Parathyroid adenoma (tissue), 2 donors: ENCODE data around the gene TP53.
A peak's percentile ranks its signal among the peaks of the same experiment; 100 is the strongest.

ENCODE experiments used
- H2AFZ ChIP-seq: fragments of 300-600 bp; sonication (generic); one replicate; pipeline ENCODE4 v1.7.0; 2017; ENCODE audit warnings: antibody characterized with exemption, mild to moderate bottlenecking
- H3K27ac ChIP-seq: fragments of 300-600 bp; sonication (generic); one replicate; pipeline ENCODE4 v1.7.0; 2017
- H3K27me3 ChIP-seq: fragments of 300-600 bp; sonication (generic); one replicate; pipeline ENCODE4 v1.7.0; 2017; ENCODE audit warnings: low read length; ENCODE audit not compliant: control insufficient read depth, insufficient read depth
- H3K36me3 ChIP-seq: fragments of 300-600 bp; sonication (generic); one replicate; pipeline ENCODE4 v1.7.0; 2017; ENCODE audit warnings: low read length; ENCODE audit not compliant: control insufficient read depth, insufficient read depth
- H3K4me1 ChIP-seq: fragments of 300-600 bp; sonication (generic); one replicate; pipeline ENCODE4 v1.7.0; 2017; ENCODE audit warnings: control low read depth
- H3K4me2 ChIP-seq: fragments of 300-600 bp; sonication (generic); one replicate; pipeline ENCODE4 v1.7.0; 2017; ENCODE audit warnings: low read length
- H3K4me3 ChIP-seq: fragments of 300-600 bp; sonication (generic); one replicate; pipeline ENCODE4 v1.7.0; 2017; ENCODE audit warnings: low read depth, low read length
- H3K79me2 ChIP-seq: fragments of 300-600 bp; sonication (generic); one replicate; pipeline ENCODE4 v1.7.0; 2017; ENCODE audit warnings: control low read depth
- H3K9ac ChIP-seq: fragments of 300-600 bp; sonication (generic); one replicate; pipeline ENCODE4 v1.7.0; 2017; ENCODE audit warnings: mild to moderate bottlenecking
- H3K9me3 ChIP-seq: fragments of 300-600 bp; sonication (generic); one replicate; pipeline ENCODE4 v1.7.0; 2017; ENCODE audit warnings: low read length; ENCODE audit not compliant: control insufficient read depth
- TF ChIP-seq, protein P1 (sequence below): fragments of 300-600 bp; sonication (generic); IDR thresholded peaks from one replicate; pipeline ENCODE4 v1.7.0; 2017; ENCODE audit warnings: antibody characterized with exemption, mild to moderate bottlenecking
- donor health status: primary hyperparathyroidism.

Gene TP53

DNA sequence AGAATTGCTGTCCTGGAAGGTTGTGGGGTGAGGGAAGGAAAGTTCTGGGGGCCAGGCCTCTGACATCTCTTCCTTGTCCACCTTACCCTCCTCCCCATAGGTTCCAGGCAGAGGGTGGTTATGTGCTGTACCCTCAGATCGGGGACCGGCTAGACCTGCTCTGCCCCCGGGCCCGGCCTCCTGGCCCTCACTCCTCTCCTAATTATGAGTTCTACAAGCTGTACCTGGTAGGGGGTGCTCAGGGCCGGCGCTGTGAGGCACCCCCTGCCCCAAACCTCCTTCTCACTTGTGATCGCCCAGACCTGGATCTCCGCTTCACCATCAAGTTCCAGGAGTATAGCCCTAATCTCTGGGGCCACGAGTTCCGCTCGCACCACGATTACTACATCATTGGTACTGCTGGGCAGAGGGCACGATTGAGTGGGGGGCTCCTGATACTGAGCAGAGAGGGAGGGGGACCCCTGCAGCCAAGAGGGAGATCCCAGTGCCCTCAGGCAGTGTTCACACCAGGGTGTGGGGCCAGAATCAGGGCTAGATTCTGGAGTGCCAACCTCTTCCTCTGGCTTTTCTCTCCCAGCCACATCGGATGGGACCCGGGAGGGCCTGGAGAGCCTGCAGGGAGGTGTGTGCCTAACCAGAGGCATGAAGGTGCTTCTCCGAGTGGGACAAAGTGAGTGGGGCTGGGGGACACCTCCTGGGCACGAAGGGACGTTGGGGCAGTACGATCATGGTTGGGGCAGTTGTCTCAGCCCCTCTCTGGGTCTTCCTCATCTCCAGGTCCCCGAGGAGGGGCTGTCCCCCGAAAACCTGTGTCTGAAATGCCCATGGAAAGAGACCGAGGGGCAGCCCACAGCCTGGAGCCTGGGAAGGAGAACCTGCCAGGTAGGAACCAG, 20.8 kb upstream of the TP53 start:
- H3K4me3 ChIP-seq: no peak overlapping the region
- H3K9ac ChIP-seq: no peak overlapping the region
- no peaks in the 10 kb centered on the region for H3K27me3 ChIP-seq
- H3K27ac ChIP-seq: no peak overlapping the region
- TF ChIP-seq, protein P1, sequence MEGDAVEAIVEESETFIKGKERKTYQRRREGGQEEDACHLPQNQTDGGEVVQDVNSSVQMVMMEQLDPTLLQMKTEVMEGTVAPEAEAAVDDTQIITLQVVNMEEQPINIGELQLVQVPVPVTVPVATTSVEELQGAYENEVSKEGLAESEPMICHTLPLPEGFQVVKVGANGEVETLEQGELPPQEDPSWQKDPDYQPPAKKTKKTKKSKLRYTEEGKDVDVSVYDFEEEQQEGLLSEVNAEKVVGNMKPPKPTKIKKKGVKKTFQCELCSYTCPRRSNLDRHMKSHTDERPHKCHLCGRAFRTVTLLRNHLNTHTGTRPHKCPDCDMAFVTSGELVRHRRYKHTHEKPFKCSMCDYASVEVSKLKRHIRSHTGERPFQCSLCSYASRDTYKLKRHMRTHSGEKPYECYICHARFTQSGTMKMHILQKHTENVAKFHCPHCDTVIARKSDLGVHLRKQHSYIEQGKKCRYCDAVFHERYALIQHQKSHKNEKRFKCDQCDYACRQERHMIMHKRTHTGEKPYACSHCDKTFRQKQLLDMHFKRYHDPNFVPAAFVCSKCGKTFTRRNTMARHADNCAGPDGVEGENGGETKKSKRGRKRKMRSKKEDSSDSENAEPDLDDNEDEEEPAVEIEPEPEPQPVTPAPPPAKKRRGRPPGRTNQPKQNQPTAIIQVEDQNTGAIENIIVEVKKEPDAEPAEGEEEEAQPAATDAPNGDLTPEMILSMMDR: no peak
- no peaks in the 10 kb centered on the region for H3K9me3 ChIP-seq
- H2AFZ ChIP-seq: no peak overlapping the region
- no peaks in the 10 kb centered on the region for H3K4me1 ChIP-seq
- no peaks in the 10 kb centered on the region for H3K79me2 ChIP-seq
- no peak overlapping the region for H3K4me2 ChIP-seq
- H3K36me3 ChIP-seq: no peaks in the 10 kb centered on the region

DNA sequence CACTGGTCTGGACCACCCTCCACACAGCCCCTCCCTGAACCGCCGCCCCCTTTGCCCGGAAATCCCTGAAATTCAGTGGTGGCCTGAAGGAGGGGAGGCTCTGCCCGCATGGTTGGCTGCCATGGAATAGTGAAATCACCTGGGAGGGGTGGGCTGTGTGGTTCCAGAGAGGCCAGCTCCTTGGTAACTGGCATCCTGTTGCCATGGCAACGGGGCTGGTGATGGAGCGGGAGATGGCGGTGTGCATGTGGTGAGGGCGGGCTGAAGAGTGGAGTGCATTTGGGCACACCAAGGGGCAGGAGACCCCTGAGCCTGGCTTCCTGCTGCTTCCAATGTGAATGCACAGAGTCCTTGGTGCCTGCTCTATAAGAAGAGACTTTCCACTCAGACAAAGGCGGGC, 20.2 kb upstream of the TP53 start:
- H3K79me2 ChIP-seq: no peaks in the 10 kb centered on the region
- no peak overlapping the region for H2AFZ ChIP-seq
- TF ChIP-seq, protein P1: no peak
- H3K36me3 ChIP-seq: no peaks in the 10 kb centered on the region
- no peak overlapping the region for H3K4me3 ChIP-seq
- H3K4me2 ChIP-seq: no peak overlapping the region
- no peak overlapping the region for H3K9ac ChIP-seq
- H3K27me3 ChIP-seq: no peaks in the 10 kb centered on the region
- no peaks in the 10 kb centered on the region for H3K4me1 ChIP-seq
- H3K9me3 ChIP-seq: no peaks in the 10 kb centered on the region
- H3K27ac ChIP-seq: no peak overlapping the region

DNA sequence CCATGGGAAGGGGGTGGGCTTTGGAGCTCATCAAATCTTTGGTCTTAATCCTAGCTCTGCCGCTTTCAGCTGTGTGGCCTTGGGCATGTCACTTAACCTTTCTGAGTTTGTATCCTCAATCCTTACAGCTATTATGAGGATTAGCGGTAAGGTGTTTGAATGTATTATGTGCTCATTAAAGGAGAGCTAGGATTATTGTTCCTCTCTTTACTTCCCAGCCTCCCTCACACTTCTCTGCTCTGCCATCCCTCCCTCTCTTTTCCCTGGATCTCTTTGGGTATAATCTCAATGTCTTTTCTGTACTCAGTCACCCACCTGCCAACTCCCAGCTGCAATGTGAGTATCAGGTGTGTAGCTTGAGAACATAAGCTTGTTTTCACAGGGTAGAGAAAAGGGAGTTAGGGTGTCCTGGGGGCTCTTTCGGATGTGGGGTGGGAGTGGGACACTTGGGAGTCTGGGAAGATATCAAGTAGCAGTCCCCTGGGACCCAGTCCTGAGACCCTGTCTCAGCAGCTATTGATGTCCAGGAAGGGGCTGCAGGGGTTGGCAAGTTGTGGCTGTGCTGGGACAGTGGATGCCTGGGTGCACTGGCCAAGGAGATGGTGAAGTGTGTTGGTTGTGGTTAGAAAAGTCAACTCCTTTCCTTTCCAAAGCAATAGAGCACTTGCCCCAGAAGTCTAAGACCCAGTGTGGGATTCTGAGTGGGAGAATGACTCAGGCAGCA, 19.5 kb upstream of the TP53 start:
- no peak overlapping the region for H3K9ac ChIP-seq
- no peak overlapping the region for H3K4me2 ChIP-seq
- no peak overlapping the region for H3K27ac ChIP-seq
- TF ChIP-seq, protein P1: no peak
- H3K79me2 ChIP-seq: no peaks in the 10 kb centered on the region
- H3K36me3 ChIP-seq: no peaks in the 10 kb centered on the region
- no peak overlapping the region for H3K4me3 ChIP-seq
- H3K9me3 ChIP-seq: no peaks in the 10 kb centered on the region
- H3K27me3 ChIP-seq: no peaks in the 10 kb centered on the region
- no peaks in the 10 kb centered on the region for H3K4me1 ChIP-seq
- H2AFZ ChIP-seq: no peak overlapping the region

DNA sequence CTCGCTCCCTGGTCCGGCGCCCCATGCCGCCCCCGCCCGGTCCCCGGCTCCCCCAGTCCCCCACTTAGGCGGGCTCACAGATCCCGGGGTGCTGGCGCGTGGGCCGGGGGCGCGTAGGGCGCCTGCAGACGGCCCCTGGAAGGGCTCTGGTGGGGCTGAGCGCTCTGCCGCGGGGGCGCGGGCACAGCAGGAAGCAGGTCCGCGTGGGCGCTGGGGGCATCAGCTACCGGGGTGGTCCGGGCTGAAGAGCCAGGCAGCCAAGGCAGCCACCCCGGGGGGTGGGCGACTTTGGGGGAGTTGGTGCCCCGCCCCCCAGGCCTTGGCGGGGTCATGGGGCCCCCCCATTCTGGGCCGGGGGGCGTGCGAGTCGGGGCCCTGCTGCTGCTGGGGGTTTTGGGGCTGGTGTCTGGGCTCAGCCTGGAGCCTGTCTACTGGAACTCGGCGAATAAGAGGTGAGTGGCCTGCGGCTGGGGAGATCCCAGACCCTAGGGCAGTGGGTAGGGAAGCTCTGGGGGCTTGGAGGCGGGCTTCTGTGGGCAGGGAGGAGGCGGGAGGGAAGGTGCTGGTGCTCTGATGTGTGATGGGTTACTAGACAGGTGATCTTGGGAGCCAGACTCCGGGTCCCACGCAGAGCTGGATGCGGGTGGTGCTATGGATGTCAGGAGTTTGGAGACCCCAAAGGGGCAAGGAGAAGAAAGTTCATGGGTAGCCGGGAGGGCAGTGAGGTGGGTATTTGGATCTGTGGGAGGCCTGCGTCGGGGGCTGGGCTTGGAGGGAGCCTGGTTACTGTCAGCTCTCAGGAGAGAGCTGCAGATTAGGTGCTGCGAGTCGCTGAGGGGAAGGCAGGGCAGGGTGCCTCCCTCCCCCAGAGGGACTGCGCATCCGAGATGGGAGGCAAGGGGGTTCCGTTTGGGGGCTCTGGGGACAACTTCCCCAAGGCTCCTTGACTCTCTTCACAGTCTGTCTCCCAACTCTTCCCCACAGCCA, 18.3 kb upstream of the TP53 start:
- Histone ChIP-seq H3K4me1 (no peaks in the 10 kb centered on the region), H3K4me2 (peak overlapping the region; percentile 94), H3K79me2 (no peaks in the 10 kb centered on the region), H3K27ac (no peak overlapping the region), H3K36me3 (no peaks in the 10 kb centered on the region), H3K4me3 (peak overlapping the region; percentile 70), H3K9ac (peak overlapping the region; percentile 46), H2AFZ (peak overlapping the region; percentile 96), H3K9me3 (no peaks in the 10 kb centered on the region), H3K27me3 (no peaks in the 10 kb centered on the region)
- TF ChIP-seq, protein P1: no peak
